Dendritic cell treated with granulocyte-macrophage colony-stimulating factor and Interleukin-4, amounts not matched to agents 40 ng/mL and 50 ng/mL, for 4 days (primary cell): ENCODE data around the gene SNX24.

Experiments used
- H3K27ac Mint-ChIP-seq: one replicate; pipeline ENCODE4 v1.8.0; 2022; ENCODE audit warnings: mild to moderate bottlenecking, mixed read lengths
- H3K27me3 Mint-ChIP-seq: one replicate; pipeline ENCODE4 v1.8.0; 2022; ENCODE audit warnings: mild to moderate bottlenecking, mixed read lengths
- H3K36me3 Mint-ChIP-seq: one replicate; pipeline ENCODE4 v1.8.0; 2022; ENCODE audit warnings: low read depth, mixed read lengths
- H3K4me1 Mint-ChIP-seq: one replicate; pipeline ENCODE4 v1.8.0; 2022; ENCODE audit warnings: low read depth, mixed read lengths
- H3K4me3 Mint-ChIP-seq: one replicate; pipeline ENCODE4 v1.8.0; 2022; ENCODE audit warnings: mild to moderate bottlenecking, moderate library complexity, mixed read lengths
- H3K9me3 Mint-ChIP-seq: one replicate; pipeline ENCODE4 v1.8.0; 2022; ENCODE audit warnings: mixed read lengths
- intact Hi-C: fragments of 100-400 bp; cut with micrococcal nuclease; formaldehyde crosslinking; loops from one replicate; pipeline ENCODE4 v1.15.0; 2022

The SNX24 gene

GRCh38 chr5:123039673-123040072, 194.3 kb downstream of the SNX24 start:
- peaks cover 13% of the 10 kb centered on the region for H3K4me1 Mint-ChIP-seq
- no peaks in the 10 kb centered on the region for H3K36me3 Mint-ChIP-seq
- no peak overlapping the region for H3K4me3 Mint-ChIP-seq
- H3K27me3 Mint-ChIP-seq, result peaks cover 60% of the 10 kb centered on the region
- no peak overlapping the region for H3K27ac Mint-ChIP-seq
- no peaks in the 10 kb centered on the region for H3K9me3 Mint-ChIP-seq
- intact Hi-C loops, result no loop called here

- Mint-ChIP-seq H3K36me3 (no peaks in the 10 kb centered on the region), H3K27me3 (peaks cover 20% of the 10 kb centered on the region), H3K9me3 (no peaks in the 10 kb centered on the region), H3K27ac (no peak overlapping the region), H3K4me1 (no peaks in the 10 kb centered on the region), H3K4me3 (no peak overlapping the region)
- intact Hi-C loops, result no loop called here
These were observed 199.7 kb downstream of the SNX24 start for GRCh38 chr5:123044926-123045617.

GRCh38 chr5:123046222-123046621, 200.8 kb downstream of the SNX24 start:
- intact Hi-C loops, result no loop called here
- Mint-ChIP-seq H3K36me3 (no peaks in the 10 kb centered on the region), H3K4me3 (no peak overlapping the region), H3K9me3 (peaks cover 2% of the 10 kb centered on the region), H3K27ac (no peak overlapping the region), H3K4me1 (no peaks in the 10 kb centered on the region), H3K27me3 (peaks cover 16% of the 10 kb centered on the region)

- H3K4me1 Mint-ChIP-seq, result no peaks in the 10 kb centered on the region
- no peak overlapping the region for H3K4me3 Mint-ChIP-seq
- peaks cover 19% of the 10 kb centered on the region for H3K27me3 Mint-ChIP-seq
- peaks cover 17% of the 10 kb centered on the region for H3K9me3 Mint-ChIP-seq
- H3K27ac Mint-ChIP-seq, result no peak overlapping the region
- intact Hi-C loops, result no loop called here
- no peaks in the 10 kb centered on the region for H3K36me3 Mint-ChIP-seq
These were observed 202.3 kb downstream of the SNX24 start for GRCh38 chr5:123047706-123048105.

GRCh38 chr5:123051206-123051605, 205.8 kb downstream of the SNX24 start:
- intact Hi-C loops, result no loop called here
- Mint-ChIP-seq H3K9me3 (peaks cover 34% of the 10 kb centered on the region), H3K36me3 (no peaks in the 10 kb centered on the region), H3K27ac (no peak overlapping the region), H3K4me3 (no peak overlapping the region), H3K4me1 (no peaks in the 10 kb centered on the region), H3K27me3 (peaks cover 10% of the 10 kb centered on the region)
